Breast epithelium (tissue), 4 donors: ENCODE results near the gene SDK2. TPM values are rescaled to one million over a fixed set of nuclear protein-coding genes. Genes with fewer than 3 reads are reported as not detected.

Source experiments
- DNase-seq, 2 donors: peaks; one replicate each; pipeline ENCODE4 v3.0.0-alpha.2; 2019; ENCODE audit warnings: low spot score in 2 of 2
- H3K27ac ChIP-seq, 2 donors: fragments of 200-600 bp; sonication (generic) in 1 of 2; one replicate each; pipeline ENCODE4 v1.5.1; 2016 to 2019; ENCODE audit warnings: mild to moderate bottlenecking in 1 of 2
- H3K27me3 ChIP-seq, 2 donors: fragments of 200-600 bp; sonication (generic) in 1 of 2; one replicate each; pipeline versions ENCODE4 v1.5.1 to v1.6.0; 2017 to 2019; ENCODE audit warnings: control low read depth in 1 of 2, mild to moderate bottlenecking in 1 of 2
- H3K36me3 ChIP-seq: fragments of 200-600 bp; one replicate; pipeline ENCODE4 v1.5.1; 2019
- H3K4me1 ChIP-seq, 2 donors: fragments of 200-600 bp; sonication (generic); one replicate each; pipeline ENCODE4 v1.5.1; 2016 to 2019; ENCODE audit warnings: control low read depth in 1 of 2
- H3K4me3 ChIP-seq, 3 donors: fragments of 200-600 bp; sonication (generic); 1 replicate in 2 of 3; 2 replicates in 1 of 3; pipeline ENCODE4 v1.5.1; 2016 to 2019; ENCODE audit warnings: mild to moderate bottlenecking in 3 of 3, moderate library complexity in 2 of 3
- H3K9me3 ChIP-seq, 2 donors: fragments of 200-600 bp; sonication (generic) in 1 of 2; one replicate each; pipeline ENCODE4 v1.5.1; 2016 to 2019; ENCODE audit warnings: control low read depth in 1 of 2
- POLR2A ChIP-seq: fragments of 450-650 bp; IDR thresholded peaks from one replicate; pipeline ENCODE4 v1.6.1; 2016; ENCODE audit warnings: antibody characterized with exemption, mild to moderate bottlenecking, moderate library complexity
- POLR2AphosphoS5 ChIP-seq, 3 donors: sonication (generic); formaldehyde crosslinking; IDR thresholded peaks; one replicate each; pipeline ENCODE4 v1.6.1; 2017; ENCODE audit warnings: antibody characterized with exemption in 3 of 3
- intact Hi-C: fragments of 100-400 bp; cut with DNase I; formaldehyde crosslinking; loops from one replicate; pipeline ENCODE4 v1.15.1; 2023; ENCODE audit warnings: low total_unique reads
- total RNA-seq, 3 donors: library from RNA; depleted of rRNA; stranded (reverse); fragments of >200 nt; gene quantifications; one replicate each; pipeline ENCODE4 v1.1.0, GENCODE V29; 2016
- TF ChIP-seq, protein P1 (sequence below), 3 donors: fragments of 450-650 bp; IDR thresholded peaks; one replicate each; pipeline ENCODE4 v1.5.1; 2016 to 2017; ENCODE audit warnings: antibody characterized with exemption in 3 of 3, mild to moderate bottlenecking in 3 of 3, moderate library complexity in 3 of 3

The SDK2 gene
- total RNA-seq, 3 donors from 2014 or later, result 0.16 to 2.9 (median 2.6) TPM

GRCh38 chr17:73432624-73433190 is 211.5 kb downstream of the SDK2 start:
- intact Hi-C loops, result no loop called here
- H3K27ac ChIP-seq, result no peak overlapping the region
- no peaks in the 10 kb centered on the region for H3K36me3 ChIP-seq
- no peak for TF ChIP-seq POLR2AphosphoS5 (IDR thresholded peaks at IDR 0.05)
- no peak for TF ChIP-seq POLR2A
- TF ChIP-seq, protein P1, sequence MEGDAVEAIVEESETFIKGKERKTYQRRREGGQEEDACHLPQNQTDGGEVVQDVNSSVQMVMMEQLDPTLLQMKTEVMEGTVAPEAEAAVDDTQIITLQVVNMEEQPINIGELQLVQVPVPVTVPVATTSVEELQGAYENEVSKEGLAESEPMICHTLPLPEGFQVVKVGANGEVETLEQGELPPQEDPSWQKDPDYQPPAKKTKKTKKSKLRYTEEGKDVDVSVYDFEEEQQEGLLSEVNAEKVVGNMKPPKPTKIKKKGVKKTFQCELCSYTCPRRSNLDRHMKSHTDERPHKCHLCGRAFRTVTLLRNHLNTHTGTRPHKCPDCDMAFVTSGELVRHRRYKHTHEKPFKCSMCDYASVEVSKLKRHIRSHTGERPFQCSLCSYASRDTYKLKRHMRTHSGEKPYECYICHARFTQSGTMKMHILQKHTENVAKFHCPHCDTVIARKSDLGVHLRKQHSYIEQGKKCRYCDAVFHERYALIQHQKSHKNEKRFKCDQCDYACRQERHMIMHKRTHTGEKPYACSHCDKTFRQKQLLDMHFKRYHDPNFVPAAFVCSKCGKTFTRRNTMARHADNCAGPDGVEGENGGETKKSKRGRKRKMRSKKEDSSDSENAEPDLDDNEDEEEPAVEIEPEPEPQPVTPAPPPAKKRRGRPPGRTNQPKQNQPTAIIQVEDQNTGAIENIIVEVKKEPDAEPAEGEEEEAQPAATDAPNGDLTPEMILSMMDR (IDR thresholded peaks at IDR 0.05), result no peak
- DNase-seq, result no peak
- H3K4me3 ChIP-seq, result no peak overlapping the region
- H3K9me3 ChIP-seq, result no peaks in the 10 kb centered on the region
- H3K27me3 ChIP-seq, result peaks cover 0 to 3% of the 10 kb centered on the region in 2 donors
- no peaks in the 10 kb centered on the region for H3K4me1 ChIP-seq

DNA sequence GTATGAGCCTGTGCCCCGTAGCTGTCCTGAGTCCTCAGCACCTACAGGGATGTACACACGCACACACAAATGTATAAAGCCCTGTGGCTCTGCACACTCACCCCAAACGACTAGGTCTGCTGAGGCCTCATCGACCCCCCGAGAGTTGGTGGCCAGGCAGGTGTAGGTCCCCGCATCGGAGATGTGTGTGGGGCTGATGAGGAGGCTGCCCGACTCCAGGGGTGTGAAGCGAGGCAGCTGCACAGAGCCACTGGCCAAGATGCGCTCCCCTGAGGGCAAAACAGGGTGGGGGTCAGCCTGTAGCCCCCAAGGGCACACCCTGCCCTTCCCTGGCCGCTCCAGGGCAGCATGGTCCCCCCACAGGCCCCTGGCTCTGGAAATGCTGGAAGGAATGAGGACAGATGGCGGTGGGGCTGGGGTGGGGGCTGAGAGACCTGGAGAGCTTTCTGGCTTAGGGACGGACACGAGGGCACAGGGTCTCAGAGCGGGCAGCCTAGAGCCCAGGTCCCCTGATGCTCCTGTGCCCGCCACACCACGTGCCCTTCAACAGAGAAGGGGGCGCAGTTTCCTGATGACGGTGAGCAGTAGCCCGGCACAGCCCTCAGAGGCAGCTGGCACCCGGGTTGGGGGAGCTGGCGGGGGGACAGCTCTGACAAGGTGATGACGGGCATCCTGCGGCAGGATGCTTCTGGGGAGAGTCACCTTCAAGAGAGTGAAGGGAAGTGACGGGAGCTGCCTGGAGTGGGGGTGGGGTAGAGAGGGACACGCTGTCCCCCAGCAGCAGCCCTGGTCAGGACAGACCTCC is 212.6 kb downstream of the SDK2 start:
- no peaks in the 10 kb centered on the region for H3K36me3 ChIP-seq
- H3K27me3 ChIP-seq, result peaks cover 0 to 3% of the 10 kb centered on the region in 2 donors
- H3K4me3 ChIP-seq, result no peak overlapping the region
- no peak overlapping the region for H3K27ac ChIP-seq
- TF ChIP-seq POLR2A, result no peak
- TF ChIP-seq POLR2AphosphoS5 (IDR thresholded peaks at IDR 0.05), result no peak
- H3K9me3 ChIP-seq, result no peaks in the 10 kb centered on the region
- H3K4me1 ChIP-seq, result no peaks in the 10 kb centered on the region
- DNase-seq, result no peak
- intact Hi-C loops, result no loop called here

DNA sequence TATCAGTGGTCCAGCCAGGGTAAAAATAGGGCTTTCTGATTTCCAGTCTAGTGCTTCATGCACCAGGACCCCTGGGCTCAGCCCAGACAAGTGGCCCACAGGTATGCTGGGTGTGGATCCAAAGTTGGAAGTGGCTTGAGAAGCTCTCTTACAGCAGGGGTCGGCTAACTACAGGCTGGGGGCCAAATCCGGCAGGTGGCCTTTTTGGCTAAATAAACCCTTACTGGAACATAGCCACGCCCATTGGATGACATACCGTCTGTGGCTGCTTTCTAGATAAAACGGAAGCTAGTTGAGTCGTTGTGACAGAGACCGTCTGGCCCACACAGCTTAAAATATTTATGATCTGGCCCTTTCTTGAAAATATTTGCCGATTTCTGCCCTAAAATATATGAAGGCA is 213.4 kb downstream of the SDK2 start:
- no peak overlapping the region for H3K27ac ChIP-seq
- TF ChIP-seq POLR2AphosphoS5 (IDR thresholded peaks at IDR 0.05) (no peak), POLR2A (no peak)
- TF ChIP-seq, protein P1 (IDR thresholded peaks at IDR 0.05), result no peak
- DNase-seq, result no peak
- H3K9me3 ChIP-seq, result no peaks in the 10 kb centered on the region
- peaks cover 0 to 3% of the 10 kb centered on the region in 2 donors for H3K27me3 ChIP-seq
- no peaks in the 10 kb centered on the region for H3K36me3 ChIP-seq
- H3K4me3 ChIP-seq, result no peak overlapping the region
- no peaks in the 10 kb centered on the region for H3K4me1 ChIP-seq
- intact Hi-C loops, result no loop called here

GRCh38 chr17:73430165-73430680 is 214.0 kb downstream of the SDK2 start:
- Histone ChIP-seq H3K36me3 (no peaks in the 10 kb centered on the region), H3K27ac (no peak overlapping the region), H3K9me3 (no peaks in the 10 kb centered on the region), H3K4me3 (no peak overlapping the region), H3K27me3 (peaks cover 0 to 3% of the 10 kb centered on the region in 2 donors), H3K4me1 (no peaks in the 10 kb centered on the region)
- no peak for DNase-seq
- TF ChIP-seq POLR2A (no peak), POLR2AphosphoS5 (IDR thresholded peaks at IDR 0.05) (no peak)
- TF ChIP-seq, protein P1 (IDR thresholded peaks at IDR 0.05), result no peak
- intact Hi-C loops, result no loop called here

GRCh38 chr17:73429440-73430164 is 214.6 kb downstream of the SDK2 start:
- Histone ChIP-seq H3K4me3 (no peak overlapping the region), H3K36me3 (no peaks in the 10 kb centered on the region), H3K4me1 (no peaks in the 10 kb centered on the region), H3K9me3 (no peaks in the 10 kb centered on the region), H3K27ac (no peak overlapping the region), H3K27me3 (peaks cover 0 to 3% of the 10 kb centered on the region in 2 donors)
- DNase-seq, result peak; percentile 76 to 85
- no peak for TF ChIP-seq POLR2AphosphoS5 (IDR thresholded peaks at IDR 0.05)
- no peak for TF ChIP-seq POLR2A
- TF ChIP-seq, protein P1 (IDR thresholded peaks at IDR 0.05), result peak; percentile 76 to 95 (median 92)
- intact Hi-C loops, result loop anchor here (10.0 kb wide), 2 partner anchors 275 to 745 kb away; no protein-coding TSS in a partner anchor
